Activated CD4-positive, alpha-beta T cell treated with anti-CD3 and anti-CD28 coated beads for 36 hours (primary cell): Measurements from ENCODE around the gene ALDH9A1. TPM values are rescaled to one million over a fixed set of nuclear protein-coding genes. Genes with fewer than 3 reads are reported as not detected.
"Not testable (repeated sequence)": the region's sequence is repeated elsewhere in the genome, so short reads cannot be mapped to it uniquely, and the experiment has no call there.

Experiments
- ATAC-seq: fragments of 200-7000 bp; cut with Tn5 transposase; one replicate; pipeline ENCODE4 v1.10.0; 2021; ENCODE audit warnings: mild to moderate bottlenecking, moderate library complexity
- CTCF ChIA-PET: fragments of 350-600 bp; sonication (Branson Sonifier 250); formaldehyde crosslinking; loops from one replicate; lab custom pipeline; 2021; ENCODE audit warnings: antibody characterized with exemption; lab: Charles Lee
- POLR2A ChIA-PET: fragments of 350-600 bp; sonication (Branson Sonifier 250); formaldehyde crosslinking; loops from one replicate; lab custom pipeline; 2021; ENCODE audit warnings: antibody characterized with exemption, inconsistent platforms; lab: Charles Lee
- DNase-seq: peaks from one replicate; pipeline ENCODE4 v3.0.0-alpha.2; 2020
- H3K27ac Mint-ChIP-seq: one replicate; pipeline ENCODE4 v1.8.0; 2021; ENCODE audit warnings: mixed read lengths
- H3K27me3 Mint-ChIP-seq: one replicate; pipeline ENCODE4 v1.8.0; 2021; ENCODE audit warnings: mixed read lengths
- H3K36me3 Mint-ChIP-seq: one replicate; pipeline ENCODE4 v1.8.0; 2021; ENCODE audit warnings: low read depth, mixed read lengths
- H3K4me1 Mint-ChIP-seq: one replicate; pipeline ENCODE4 v1.8.0; 2021; ENCODE audit warnings: mixed read lengths
- H3K4me3 Mint-ChIP-seq: one replicate; pipeline ENCODE4 v1.8.0; 2021; ENCODE audit warnings: mild to moderate bottlenecking, moderate library complexity, mixed read lengths
- H3K9me3 Mint-ChIP-seq: one replicate; pipeline ENCODE4 v1.8.0; 2021; ENCODE audit warnings: low read depth, mixed read lengths
- intact Hi-C, 2 experiments: fragments of 100-400 bp; cut with DNase I in 1 of 2; cut with micrococcal nuclease in 1 of 2; formaldehyde crosslinking; loops; one replicate each; pipeline versions ENCODE4 v1.14.2 to v1.15.1; 2022 to 2024; cut with DNase I, micrococcal nuclease
- total RNA-seq, 2 experiments: library from RNA; stranded (reverse); gene quantifications; one replicate each; pipeline ENCODE4 v1.2.3, GENCODE V29; 2021

Gene ALDH9A1
- total RNA-seq, 2 experiments from 2014 or later, result 29.0 to 37.6 TPM

GRCh38 chr1:165716265-165717051, 18.1 kb upstream of the ALDH9A1 start:
- CTCF ChIA-PET, H3K9me3 Mint-ChIP-seq, H3K27ac Mint-ChIP-seq, H3K36me3 Mint-ChIP-seq, ATAC-seq, H3K4me1 Mint-ChIP-seq, POLR2A ChIA-PET, H3K27me3 Mint-ChIP-seq, DNase-seq, H3K4me3 Mint-ChIP-seq: not testable (repeated sequence)
- intact Hi-C loops, result loop anchor here in 1 of 2 experiments (5.0 kb wide), 1 partner anchor 761 kb away; no protein-coding TSS in a partner anchor

- Mint-ChIP-seq H3K4me1 (no peaks in the 10 kb centered on the region), H3K27ac (no peak overlapping the region), H3K36me3 (no peaks in the 10 kb centered on the region), H3K4me3 (no peak overlapping the region), H3K27me3 (peaks cover 10% of the 10 kb centered on the region), H3K9me3 (no peaks in the 10 kb centered on the region)
- ATAC-seq (no peak), DNase-seq (no peak)
- CTCF ChIA-PET, result interaction anchor here (2.9 kb wide), 1 partner anchor 202 kb away, joined by 15 read pairs; no protein-coding TSS in a partner anchor
- intact Hi-C loops, result no loop called here
- POLR2A ChIA-PET, result interaction anchor here (0.7 kb wide), 1 partner anchor 28 kb away, joined by 3 read pairs; no protein-coding TSS in a partner anchor
Observed at GRCh38 chr1:165712764-165713163, 14.4 kb upstream of the ALDH9A1 start.

- no peak overlapping the region for H3K27ac Mint-ChIP-seq
- ChIA-PET CTCF (interaction anchor here (0.5 to 0.6 kb wide), 2 partner anchors 194 to 1313 kb away, joined by 3 read pairs; no protein-coding TSS in a partner anchor), POLR2A (no interaction called here)
- H3K4me3 Mint-ChIP-seq, result no peak overlapping the region
- peaks cover 14% of the 10 kb centered on the region for H3K27me3 Mint-ChIP-seq
- DNase-seq, result no peak
- no peaks in the 10 kb centered on the region for H3K9me3 Mint-ChIP-seq
- no peaks in the 10 kb centered on the region for H3K4me1 Mint-ChIP-seq
- ATAC-seq, result no peak
- intact Hi-C loops, result no loop called here
- H3K36me3 Mint-ChIP-seq, result no peaks in the 10 kb centered on the region
Observed at GRCh38 chr1:165707984-165708706, 9.8 kb upstream of the ALDH9A1 start.

GRCh38 chr1:165703648-165704047, 5.3 kb upstream of the ALDH9A1 start:
- Mint-ChIP-seq H3K27ac (no peak overlapping the region), H3K36me3 (no peaks in the 10 kb centered on the region), H3K4me1 (peaks cover 9% of the 10 kb centered on the region), H3K4me3 (no peak overlapping the region), H3K27me3 (peaks cover 7% of the 10 kb centered on the region), H3K9me3 (no peaks in the 10 kb centered on the region)
- ATAC-seq (no peak), DNase-seq (no peak)
- intact Hi-C loops, result no loop called here
- ChIA-PET CTCF (no interaction called here), POLR2A (interaction anchor here (0.6 to 0.7 kb wide), 2 partner anchors 25 to 1040 kb away, joined by 4 to 9 read pairs; no protein-coding TSS in a partner anchor)

DNA sequence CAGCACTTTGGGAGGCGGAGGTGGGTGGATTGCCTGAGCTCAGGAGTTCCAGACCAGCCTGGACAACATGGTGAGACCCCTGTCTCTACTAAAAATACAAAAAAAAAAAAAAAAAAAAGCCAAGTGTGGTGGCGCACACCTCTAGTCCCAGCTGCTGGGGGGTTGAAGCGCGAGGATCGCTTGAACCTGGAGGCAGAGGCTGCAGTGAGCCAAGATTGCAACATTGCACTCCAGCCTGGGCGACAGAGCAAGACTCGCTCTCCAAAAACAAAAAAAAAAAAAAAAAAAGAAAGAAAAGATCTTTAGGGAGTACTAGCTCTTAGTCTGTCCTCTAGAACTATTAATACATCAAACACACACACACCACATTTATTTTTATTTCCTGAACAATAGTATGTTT, 3.6 kb upstream of the ALDH9A1 start:
- CTCF ChIA-PET, H3K4me3 Mint-ChIP-seq, H3K36me3 Mint-ChIP-seq, H3K27ac Mint-ChIP-seq, H3K27me3 Mint-ChIP-seq, POLR2A ChIA-PET, intact Hi-C loops, DNase-seq, H3K9me3 Mint-ChIP-seq, ATAC-seq: not testable (repeated sequence)
- H3K4me1 Mint-ChIP-seq, result peaks cover 14% of the 10 kb centered on the region

DNA sequence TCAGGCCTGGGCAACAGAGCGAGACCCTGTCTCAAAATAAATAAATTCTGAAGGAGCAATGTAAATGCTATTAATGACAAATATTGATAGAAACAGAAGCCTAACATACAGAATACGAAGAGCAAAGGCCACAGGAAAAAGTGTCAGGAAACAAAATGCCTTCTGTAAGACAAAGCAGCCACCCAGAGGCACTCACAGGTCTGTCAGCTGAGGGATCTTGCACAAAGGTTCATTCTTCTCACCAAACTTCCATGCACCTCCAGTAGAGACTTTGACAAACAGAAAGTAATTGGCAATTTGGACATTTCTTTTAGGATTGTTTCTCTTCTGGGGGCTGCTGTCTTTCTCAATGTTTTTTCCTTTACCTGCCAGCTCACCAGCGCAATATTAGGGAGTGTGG, 1.2 kb upstream of the ALDH9A1 start:
- ATAC-seq (no peak), DNase-seq (no peak)
- H3K4me1 Mint-ChIP-seq, result peaks cover 33% of the 10 kb centered on the region
- intact Hi-C loops, result loop anchor here (2.0 to 5.0 kb wide), 5 partner anchors 128 to 1138 kb away; partner anchors contain the start of genes FAM78B (in 1 of the 2), POGK (in 1 of the 2) and UCK2 (in 1 of the 2)
- H3K36me3 Mint-ChIP-seq, result peaks cover 5% of the 10 kb centered on the region
- no peak overlapping the region for H3K27ac Mint-ChIP-seq
- ChIA-PET POLR2A (no interaction called here), CTCF (interaction anchor here (1.0 kb wide), 1 partner anchor 12 kb away, joined by 4 read pairs; no protein-coding TSS in a partner anchor)
- H3K4me3 Mint-ChIP-seq, result no peak overlapping the region
- H3K9me3 Mint-ChIP-seq, result no peaks in the 10 kb centered on the region
- no peaks in the 10 kb centered on the region for H3K27me3 Mint-ChIP-seq

- Mint-ChIP-seq H3K9me3 (no peaks in the 10 kb centered on the region), H3K27me3 (no peaks in the 10 kb centered on the region), H3K27ac (peak overlapping the region; percentile 99), H3K36me3 (peaks cover 11% of the 10 kb centered on the region), H3K4me3 (peak overlapping the region; percentile 99), H3K4me1 (peaks cover 33% of the 10 kb centered on the region)
- ChIA-PET CTCF (interaction anchor here (0.8 to 2.3 kb wide), 10 partner anchors 15 to 331 kb away, joined by 3 to 12 read pairs (median 3); no protein-coding TSS in a partner anchor), POLR2A (interaction anchor here (1.9 kb wide), 1 partner anchor 13 kb away, joined by 8 read pairs; no protein-coding TSS in a partner anchor)
- ATAC-seq (no peak), DNase-seq (no peak)
- intact Hi-C loops, result loop anchor here (1.0 to 5.0 kb wide), 10 partner anchors 67 to 1139 kb away; partner anchors contain the start of genes MGST3 (in 2 of the 2), UCK2 (in 2 of the 2), FAM78B (in 1 of the 2) and POGK (in 1 of the 2)
Observed at GRCh38 chr1:165698761-165699052, 345 bp upstream of the ALDH9A1 start.

DNA sequence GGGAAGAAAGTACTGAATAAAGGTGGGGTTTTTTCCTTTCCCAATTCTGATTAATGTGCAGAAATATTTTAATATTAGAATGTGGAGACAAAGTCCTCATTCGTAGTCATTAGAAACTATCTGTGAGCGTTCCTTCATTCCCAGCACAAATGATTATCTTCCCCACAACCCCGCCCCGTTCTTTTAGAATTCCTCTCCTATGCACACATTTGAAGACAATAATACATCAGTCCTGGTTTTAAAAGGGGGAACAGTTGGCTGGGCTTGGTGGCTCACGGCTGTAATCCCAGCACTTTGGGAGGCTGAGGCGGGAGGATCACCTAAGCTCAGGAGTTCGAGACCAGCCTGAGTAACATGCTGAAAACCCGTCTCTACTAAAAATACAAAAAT, 876 bp downstream of the ALDH9A1 start:
- POLR2A ChIA-PET, result interaction anchor here (1.0 to 1.9 kb wide), 3 partner anchors 12 to 99 kb away, joined by 3 to 8 read pairs (median 6); no protein-coding TSS in a partner anchor
- H3K27ac Mint-ChIP-seq, result peak overlapping the region; percentile 99
- DNase-seq (no peak), ATAC-seq (no peak)
- CTCF ChIA-PET, result interaction anchor here (0.6 to 2.3 kb wide), 12 partner anchors 11 to 1522 kb away, joined by 3 to 12 read pairs (median 4); no protein-coding TSS in a partner anchor
- intact Hi-C loops, result loop anchor here (2.0 to 5.0 kb wide), 5 partner anchors 71 to 1140 kb away; partner anchors contain the start of genes FAM78B (in 1 of the 2), POGK (in 1 of the 2), TMCO1 (in 1 of the 2) and UCK2 (in 1 of the 2)
- H3K36me3 Mint-ChIP-seq, result peaks cover 19% of the 10 kb centered on the region
- peaks cover 33% of the 10 kb centered on the region for H3K4me1 Mint-ChIP-seq
- H3K27me3 Mint-ChIP-seq, result no peaks in the 10 kb centered on the region
- H3K9me3 Mint-ChIP-seq, result no peaks in the 10 kb centered on the region
- H3K4me3 Mint-ChIP-seq, result peak overlapping the region; percentile 99

GRCh38 chr1:165696625-165697100, 1.7 kb downstream of the ALDH9A1 start:
- peak overlapping the region; percentile 73 for H3K27ac Mint-ChIP-seq
- ChIA-PET CTCF (interaction anchor here (0.9 to 2.3 kb wide), 5 partner anchors 10 to 232 kb away, joined by 4 to 12 read pairs (median 5); no protein-coding TSS in a partner anchor), POLR2A (no interaction called here)
- peaks cover 40% of the 10 kb centered on the region for H3K4me1 Mint-ChIP-seq
- ATAC-seq, result no peak
- intact Hi-C loops, result loop anchor here (2.0 to 5.0 kb wide), 5 partner anchors 72 to 1141 kb away; partner anchors contain the start of genes FAM78B (in 1 of the 2), POGK (in 1 of the 2), TMCO1 (in 1 of the 2) and UCK2 (in 1 of the 2)
- DNase-seq, result no peak
- no peaks in the 10 kb centered on the region for H3K9me3 Mint-ChIP-seq
- H3K4me3 Mint-ChIP-seq, result peak overlapping the region; percentile 99
- no peaks in the 10 kb centered on the region for H3K27me3 Mint-ChIP-seq
- H3K36me3 Mint-ChIP-seq, result peaks cover 23% of the 10 kb centered on the region

- Mint-ChIP-seq H3K4me1 (peaks cover 49% of the 10 kb centered on the region), H3K9me3 (no peaks in the 10 kb centered on the region), H3K4me3 (no peak overlapping the region), H3K27ac (no peak overlapping the region), H3K36me3 (peaks cover 35% of the 10 kb centered on the region), H3K27me3 (no peaks in the 10 kb centered on the region)
- POLR2A ChIA-PET, result interaction anchor here (0.7 kb wide), 1 partner anchor 14 kb away, joined by 3 read pairs; no protein-coding TSS in a partner anchor
- CTCF ChIA-PET, result interaction anchor here (0.5 to 1.3 kb wide), 3 partner anchors 9 to 386 kb away, joined by 3 to 5 read pairs (median 3); no protein-coding TSS in a partner anchor
- ATAC-seq (no peak), DNase-seq (no peak)
- intact Hi-C loops, result loop anchor here (5.0 kb wide), 4 partner anchors 132 to 1142 kb away; partner anchors contain the start of genes FAM78B (in 1 of the 2), POGK (in 1 of the 2) and UCK2 (in 1 of the 2)
Observed at GRCh38 chr1:165695031-165695430, 3.3 kb downstream of the ALDH9A1 start.
